GM12872 (cell line): Measurements from ENCODE around the gene RC3H2.

Experiments
- CTCF ChIP-seq: IDR thresholded peaks from 3 replicates; pipeline ENCODE4 v1.5.1; 2011; ENCODE audit warnings: low read depth, mild to moderate bottlenecking, low read length, moderate library complexity; ENCODE audit not compliant: insufficient read depth

RC3H2 gene

DNA sequence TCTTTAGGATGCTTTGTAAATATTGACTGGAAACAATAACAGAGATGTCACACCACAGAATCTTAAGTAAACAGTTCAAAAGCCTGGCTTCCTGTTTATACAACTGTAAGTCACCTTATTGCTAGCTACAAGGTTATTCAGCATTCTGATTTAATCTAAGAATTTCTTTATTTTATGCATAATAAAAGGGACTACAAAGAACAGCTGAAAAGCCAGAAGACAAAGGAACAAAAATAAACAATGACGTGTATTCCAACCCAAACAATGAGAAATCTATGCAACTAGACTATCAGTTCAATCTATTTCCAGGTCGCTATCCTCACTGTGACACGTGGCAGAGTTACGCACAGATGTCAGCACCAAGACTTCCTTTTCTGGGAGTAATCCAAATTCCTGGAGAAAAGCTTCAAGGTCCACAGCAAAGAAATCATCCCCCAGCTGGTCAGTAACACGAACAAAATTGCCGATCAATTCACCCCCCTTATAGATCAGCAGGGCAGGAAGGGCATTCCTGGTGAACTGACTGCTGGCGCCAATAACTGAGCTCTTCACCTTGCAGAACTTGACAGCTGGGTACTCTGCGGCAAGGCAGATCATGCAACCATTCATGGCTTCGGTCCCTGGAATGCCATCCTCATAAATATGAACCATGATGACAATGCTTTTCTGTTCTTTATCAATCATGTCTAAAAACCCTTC is 85.2 kb downstream of the RC3H2 start:
- no peak for TF ChIP-seq CTCF

DNA sequence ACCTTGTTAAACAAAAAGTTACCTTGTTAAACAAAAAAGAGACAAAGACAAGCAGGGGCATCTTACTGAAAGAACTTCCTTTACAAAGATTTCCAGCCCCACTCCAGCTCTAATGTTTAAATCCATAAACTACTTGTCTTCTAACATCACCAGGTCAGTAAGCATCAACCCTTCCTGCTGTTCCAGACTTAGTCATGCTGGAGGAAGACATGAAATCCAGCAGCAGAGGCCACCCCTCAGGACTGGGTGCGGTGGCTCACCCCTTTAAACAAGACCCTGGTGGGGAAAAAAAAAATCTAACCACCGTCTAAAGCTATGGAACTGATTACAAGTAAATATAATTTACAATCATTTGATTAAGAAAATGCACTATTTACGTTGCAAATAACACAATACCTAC is 85.8 kb downstream of the RC3H2 start:
- TF ChIP-seq CTCF, result no peak

DNA sequence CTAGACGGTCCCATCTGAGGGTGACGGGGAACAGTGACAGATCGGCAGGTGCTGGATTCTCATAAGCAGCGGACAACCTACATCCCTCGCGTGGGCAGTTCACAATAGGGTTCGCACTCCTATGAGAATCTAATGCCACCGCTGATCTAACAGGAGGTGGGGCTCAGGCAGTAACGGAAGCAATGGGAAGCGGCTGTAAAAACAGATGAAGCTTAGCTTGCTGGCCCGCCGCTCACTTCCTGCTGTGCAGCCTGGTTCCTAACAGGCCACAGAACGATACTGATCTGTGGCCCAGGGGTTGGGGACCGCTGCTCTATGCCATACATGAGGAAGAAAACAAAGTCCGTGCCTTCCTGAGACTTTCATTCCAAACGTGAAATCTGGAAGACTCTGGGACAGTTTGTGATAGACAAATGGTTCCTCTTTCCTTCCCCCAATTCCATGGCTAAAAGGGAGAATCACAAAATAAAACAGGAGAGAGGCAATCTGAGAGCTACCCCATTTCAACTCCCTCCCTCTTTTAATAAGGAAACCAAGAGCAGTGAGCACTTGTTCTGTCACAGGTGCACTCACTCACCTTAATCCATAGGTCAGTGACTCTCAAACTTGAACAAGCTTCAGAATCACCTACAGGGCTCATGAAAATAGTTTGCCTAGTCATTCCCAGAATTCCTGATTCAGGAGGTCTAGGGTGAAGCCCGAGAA is 88.8 kb downstream of the RC3H2 start:
- no peak for TF ChIP-seq CTCF

DNA sequence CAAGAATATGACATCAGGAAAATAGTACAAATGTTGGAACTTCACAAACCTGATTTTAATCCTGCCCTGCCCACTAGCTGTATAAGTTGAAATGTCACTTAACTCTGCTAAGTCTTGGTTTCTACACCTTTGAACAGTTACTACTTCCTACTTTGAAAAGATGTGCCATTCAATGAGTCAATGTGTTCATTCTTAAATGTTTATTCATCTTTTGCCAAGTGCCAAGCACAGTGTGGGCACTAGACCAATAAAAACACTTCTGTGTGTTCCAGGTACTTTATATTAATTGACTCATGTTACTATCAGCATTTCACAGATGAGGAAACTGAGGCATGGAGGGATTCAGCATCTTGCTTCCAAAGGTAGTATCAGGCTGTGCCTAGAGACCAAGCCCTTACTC is 89.6 kb downstream of the RC3H2 start:
- TF ChIP-seq CTCF, result no peak

GRCh38 chr9:122814545-122814944 is 90.6 kb downstream of the RC3H2 start:
- no peak for TF ChIP-seq CTCF

- TF ChIP-seq CTCF, result no peak
Observed at GRCh38 chr9:122812736-122813135, 92.4 kb downstream of the RC3H2 start.

GRCh38 chr9:122810306-122810946 is 94.7 kb downstream of the RC3H2 start:
- peak; percentile 57; the same call in 2 of the 3 replicates for TF ChIP-seq CTCF
